ENCODE results near the gene SNTG2. TPM values are rescaled to one million over a fixed set of nuclear protein-coding genes. Genes with fewer than 3 reads are reported as not detected.
"Not testable (repeated sequence)": the region's sequence is repeated elsewhere in the genome, so short reads cannot be mapped to it uniquely, and the experiment has no call there.

SNTG2 gene
- total RNA-seq, 1 donor from 2014 or later: 23.2 TPM

- peaks cover 11% of the 10 kb centered on the region for H3K27me3 Mint-ChIP-seq (ENCODE audit: unreplicated experiment)
- H3K27ac Mint-ChIP-seq (ENCODE audit: unreplicated experiment): no peak overlapping the region
- no peak overlapping the region for H3K4me3 Mint-ChIP-seq (ENCODE audit: unreplicated experiment)
- no peaks in the 10 kb centered on the region for H3K9me3 Mint-ChIP-seq (ENCODE audit: unreplicated experiment)
- no peak for DNase-seq (ENCODE audit: low spot score)
- peaks cover 3% of the 10 kb centered on the region for H3K4me1 Mint-ChIP-seq (ENCODE audit: unreplicated experiment)
- no peak for TF ChIP-seq CTCF (IDR thresholded peaks at IDR 0.05; ENCODE audit: unreplicated experiment)
- peaks cover 21% of the 10 kb centered on the region for H3K36me3 Mint-ChIP-seq (ENCODE audit: low read depth, unreplicated experiment)
These were observed 276.1 kb downstream of the SNTG2 start for GRCh38 chr2:1226766-1227165.

- H3K36me3 Mint-ChIP-seq (ENCODE audit: low read depth, unreplicated experiment): peaks cover 15% of the 10 kb centered on the region
- peaks cover 6% of the 10 kb centered on the region for H3K27me3 Mint-ChIP-seq (ENCODE audit: unreplicated experiment)
- no peak for TF ChIP-seq CTCF (IDR thresholded peaks at IDR 0.05; ENCODE audit: unreplicated experiment)
- no peak for DNase-seq (ENCODE audit: low spot score)
- H3K4me3 Mint-ChIP-seq (ENCODE audit: unreplicated experiment): no peak overlapping the region
- H3K9me3 Mint-ChIP-seq (ENCODE audit: unreplicated experiment): no peaks in the 10 kb centered on the region
- no peaks in the 10 kb centered on the region for H3K4me1 Mint-ChIP-seq (ENCODE audit: unreplicated experiment)
- H3K27ac Mint-ChIP-seq (ENCODE audit: unreplicated experiment): no peak overlapping the region
These were observed 276.7 kb downstream of the SNTG2 start for GRCh38 chr2:1227274-1227900.

GRCh38 chr2:1229596-1229995 lies 278.9 kb downstream of the SNTG2 start:
- H3K4me1 Mint-ChIP-seq (ENCODE audit: unreplicated experiment); H3K9me3 Mint-ChIP-seq (ENCODE audit: unreplicated experiment); H3K27me3 Mint-ChIP-seq (ENCODE audit: unreplicated experiment); H3K27ac Mint-ChIP-seq (ENCODE audit: unreplicated experiment); DNase-seq (ENCODE audit: low spot score); H3K4me3 Mint-ChIP-seq (ENCODE audit: unreplicated experiment): not testable (repeated sequence)
- H3K36me3 Mint-ChIP-seq (ENCODE audit: low read depth, unreplicated experiment): peaks cover 10% of the 10 kb centered on the region

- peaks cover 2% of the 10 kb centered on the region for H3K27me3 Mint-ChIP-seq (ENCODE audit: unreplicated experiment)
- H3K36me3 Mint-ChIP-seq (ENCODE audit: low read depth, unreplicated experiment): peaks cover 10% of the 10 kb centered on the region
- peak overlapping the region; percentile 32 for H3K4me3 Mint-ChIP-seq (ENCODE audit: unreplicated experiment)
- H3K4me1 Mint-ChIP-seq (ENCODE audit: unreplicated experiment): no peaks in the 10 kb centered on the region
- H3K27ac Mint-ChIP-seq (ENCODE audit: unreplicated experiment): no peak overlapping the region
- no peak for DNase-seq (ENCODE audit: low spot score)
- no peak for TF ChIP-seq CTCF (IDR thresholded peaks at IDR 0.05; ENCODE audit: unreplicated experiment)
- no peaks in the 10 kb centered on the region for H3K9me3 Mint-ChIP-seq (ENCODE audit: unreplicated experiment)
These were observed 279.7 kb downstream of the SNTG2 start for GRCh38 chr2:1230155-1230893.

GRCh38 chr2:1231466-1232063 lies 280.9 kb downstream of the SNTG2 start:
- no peak for TF ChIP-seq CTCF (IDR thresholded peaks at IDR 0.05; ENCODE audit: unreplicated experiment)
- Mint-ChIP-seq H3K36me3 (ENCODE audit: low read depth, unreplicated experiment) (peaks cover 10% of the 10 kb centered on the region), H3K4me3 (ENCODE audit: unreplicated experiment) (no peak overlapping the region)

More at GRCh38 chr2:1231466-1232063, 280.9 kb downstream of the SNTG2 start:
- Mint-ChIP-seq H3K27ac (ENCODE audit: unreplicated experiment) (no peak overlapping the region), H3K27me3 (ENCODE audit: unreplicated experiment) (no peaks in the 10 kb centered on the region), H3K4me1 (ENCODE audit: unreplicated experiment) (no peaks in the 10 kb centered on the region), H3K9me3 (ENCODE audit: unreplicated experiment) (no peaks in the 10 kb centered on the region)
- no peak for DNase-seq (ENCODE audit: low spot score)

Data from endothelial cell (in vitro differentiated cells).